Erythroblast (primary cell): ENCODE measurements around the gene ATP2A3.

Experiments
- GATA1 ChIP-seq: IDR thresholded peaks from 2 replicates; pipeline ENCODE4 v1.6.1; 2011; ENCODE audit warnings: low read depth, mild to moderate bottlenecking, control low read depth, low read length, moderate library complexity
- POLR2A ChIP-seq: IDR thresholded peaks from 2 replicates; pipeline ENCODE4 v1.6.1; 2011; ENCODE audit warnings: mild to moderate bottlenecking, low read length

GRCh38 chr17:4008082-4008435, 43.8 kb upstream of the ATP2A3 start:
- TF ChIP-seq POLR2A: no peak
- no peak for TF ChIP-seq GATA1
